Measurements from ENCODE around the gene MMP3.

The MMP3 gene

GRCh38 chr11:102831489-102832440 lies 11.6 kb downstream of the MMP3 start:
- peak; percentile 33 for DNase-seq (ENCODE audit: low read depth)

GRCh38 chr11:102831128-102831488 lies 12.3 kb downstream of the MMP3 start:
- no peak for DNase-seq (ENCODE audit: low read depth)

GRCh38 chr11:102830001-102830727 lies 13.2 kb downstream of the MMP3 start:
- no peak for DNase-seq (ENCODE audit: low read depth)

GRCh38 chr11:102829316-102830000 lies 14.0 kb downstream of the MMP3 start:
- no peak for DNase-seq (ENCODE audit: low read depth)

- DNase-seq (ENCODE audit: low read depth): no peak
These were observed 18.9 kb downstream of the MMP3 start for GRCh38 chr11:102824556-102824955.

GRCh38 chr11:102819491-102819890 lies 23.9 kb downstream of the MMP3 start:
- no peak for DNase-seq (ENCODE audit: low read depth)

- no peak for DNase-seq (ENCODE audit: low read depth)
These were observed 29.9 kb downstream of the MMP3 start for GRCh38 chr11:102813484-102813883.

- no peak for DNase-seq (ENCODE audit: low read depth)
These were observed 31.2 kb downstream of the MMP3 start for GRCh38 chr11:102812188-102812587.

- no peak for DNase-seq (ENCODE audit: low read depth)
These were observed 32.3 kb downstream of the MMP3 start for GRCh38 chr11:102810950-102811660.

GRCh38 chr11:102809971-102810370 lies 33.4 kb downstream of the MMP3 start:
- no peak for DNase-seq (ENCODE audit: low read depth)

GRCh38 chr11:102807921-102808320 lies 35.5 kb downstream of the MMP3 start:
- DNase-seq (ENCODE audit: low read depth): peak; percentile 18

- DNase-seq (ENCODE audit: low read depth): no peak
These were observed 37.1 kb downstream of the MMP3 start for GRCh38 chr11:102806296-102806695.

GRCh38 chr11:102802341-102802740 lies 41.1 kb downstream of the MMP3 start:
- DNase-seq (ENCODE audit: low read depth): peak; percentile 72

GRCh38 chr11:102800767-102801166 lies 42.6 kb downstream of the MMP3 start:
- DNase-seq (ENCODE audit: low read depth): peak; percentile 34

GRCh38 chr11:102799681-102800340 lies 43.6 kb downstream of the MMP3 start:
- no peak for DNase-seq (ENCODE audit: low read depth)

GRCh38 chr11:102798012-102798746 lies 45.2 kb downstream of the MMP3 start, which contains the start of gene MMP1:
Gene MMP1, minus strand, starts transcription at chr11:102798160. Its CDS starts 68 bp downstream, at chr11:102798092.
- peak; percentile 41 for DNase-seq (ENCODE audit: low read depth)

- no peak for DNase-seq (ENCODE audit: low read depth)
These were observed 49.0 kb downstream of the MMP3 start for GRCh38 chr11:102794382-102794781.

- DNase-seq (ENCODE audit: low read depth): no peak
These were observed 49.6 kb downstream of the MMP3 start for GRCh38 chr11:102793677-102794290.

- no peak for DNase-seq (ENCODE audit: low read depth)
These were observed 50.8 kb downstream of the MMP3 start for GRCh38 chr11:102792604-102793003.

All from stromal cell of bone marrow (primary cell).